ENCODE results near the gene ICE2.
A peak's percentile ranks its signal among the peaks of the same experiment; 100 is the strongest.

Gene ICE2

GRCh38 chr15:60511351-60512031 is 32.5 kb upstream of the ICE2 start:
- Histone ChIP-seq H3K4me3 (ENCODE audit: insufficient read length, low read depth) (no peak overlapping the region), H3K27me3 (ENCODE audit: insufficient read depth, insufficient read length) (no peaks in the 10 kb centered on the region), H3K9ac (ENCODE audit: insufficient read length, low read depth) (no peak overlapping the region), H3K4me1 (ENCODE audit: insufficient read depth, insufficient read length) (no peaks in the 10 kb centered on the region), H3K36me3 (ENCODE audit: insufficient read depth, insufficient read length, low read length) (peaks cover 5% of the 10 kb centered on the region), H3K9me3 (ENCODE audit: insufficient read depth, low read length) (no peaks in the 10 kb centered on the region)
- TF ChIP-seq ZNF274 (IDR thresholded peaks at IDR 0.05; ENCODE audit: low read depth, low read length) (no peak), SUZ12 (IDR thresholded peaks at IDR 0.05; ENCODE audit: extremely low read depth, insufficient read depth, insufficient read length) (no peak), YY1 (IDR thresholded peaks at IDR 0.05; ENCODE audit: insufficient read depth, insufficient read length) (no peak)
- DNase-seq (ENCODE audit: low read depth, low spot score) = no peak

GRCh38 chr15:60510006-60510405 is 31.1 kb upstream of the ICE2 start:
- DNase-seq (ENCODE audit: low read depth, low spot score) = no peak
- Histone ChIP-seq H3K4me3 (ENCODE audit: insufficient read length, low read depth) (no peak overlapping the region), H3K4me1 (ENCODE audit: insufficient read depth, insufficient read length) (no peaks in the 10 kb centered on the region), H3K9me3 (ENCODE audit: insufficient read depth, low read length) (no peaks in the 10 kb centered on the region), H3K27me3 (ENCODE audit: insufficient read depth, insufficient read length) (no peaks in the 10 kb centered on the region), H3K36me3 (ENCODE audit: insufficient read depth, insufficient read length, low read length) (peaks cover 5% of the 10 kb centered on the region), H3K9ac (ENCODE audit: insufficient read length, low read depth) (no peak overlapping the region)
- TF ChIP-seq ZNF274 (IDR thresholded peaks at IDR 0.05; ENCODE audit: low read depth, low read length) = no peak
- TF ChIP-seq SUZ12 (IDR thresholded peaks at IDR 0.05; ENCODE audit: extremely low read depth, insufficient read depth, insufficient read length) = no peak
- TF ChIP-seq YY1 (IDR thresholded peaks at IDR 0.05; ENCODE audit: insufficient read depth, insufficient read length) = no peak

- TF ChIP-seq SUZ12 (IDR thresholded peaks at IDR 0.05; ENCODE audit: extremely low read depth, insufficient read depth, insufficient read length) (no peak), YY1 (IDR thresholded peaks at IDR 0.05; ENCODE audit: insufficient read depth, insufficient read length) (no peak), ZNF274 (IDR thresholded peaks at IDR 0.05; ENCODE audit: low read depth, low read length) (no peak)
- no peaks in the 10 kb centered on the region for H3K4me1 ChIP-seq (ENCODE audit: insufficient read depth, insufficient read length)
- no peak overlapping the region for H3K4me3 ChIP-seq (ENCODE audit: insufficient read length, low read depth)
- no peak for DNase-seq (ENCODE audit: low read depth, low spot score)
- H3K27me3 ChIP-seq (ENCODE audit: insufficient read depth, insufficient read length) = no peaks in the 10 kb centered on the region
- no peaks in the 10 kb centered on the region for H3K9me3 ChIP-seq (ENCODE audit: insufficient read depth, low read length)
- H3K36me3 ChIP-seq (ENCODE audit: insufficient read depth, insufficient read length, low read length) = peaks cover 5% of the 10 kb centered on the region
- no peak overlapping the region for H3K9ac ChIP-seq (ENCODE audit: insufficient read length, low read depth)
These were observed 30.5 kb upstream of the ICE2 start for GRCh38 chr15:60509470-60509869.

- no peaks in the 10 kb centered on the region for H3K9me3 ChIP-seq (ENCODE audit: insufficient read depth, low read length)
- H3K4me3 ChIP-seq (ENCODE audit: insufficient read length, low read depth) = no peak overlapping the region
- no peak overlapping the region for H3K9ac ChIP-seq (ENCODE audit: insufficient read length, low read depth)
- TF ChIP-seq ZNF274 (IDR thresholded peaks at IDR 0.05; ENCODE audit: low read depth, low read length) = no peak
- TF ChIP-seq SUZ12 (IDR thresholded peaks at IDR 0.05; ENCODE audit: extremely low read depth, insufficient read depth, insufficient read length) = no peak
- no peak for TF ChIP-seq YY1 (IDR thresholded peaks at IDR 0.05; ENCODE audit: insufficient read depth, insufficient read length)
- no peaks in the 10 kb centered on the region for H3K4me1 ChIP-seq (ENCODE audit: insufficient read depth, insufficient read length)
- H3K27me3 ChIP-seq (ENCODE audit: insufficient read depth, insufficient read length) = no peaks in the 10 kb centered on the region
- H3K36me3 ChIP-seq (ENCODE audit: insufficient read depth, insufficient read length, low read length) = peaks cover 5% of the 10 kb centered on the region
- no peak for DNase-seq (ENCODE audit: low read depth, low spot score)
These were observed 29.5 kb upstream of the ICE2 start for GRCh38 chr15:60508442-60508841.

- Histone ChIP-seq H3K9me3 (ENCODE audit: insufficient read depth, low read length) (no peaks in the 10 kb centered on the region), H3K4me1 (ENCODE audit: insufficient read depth, insufficient read length) (no peaks in the 10 kb centered on the region), H3K36me3 (ENCODE audit: insufficient read depth, insufficient read length, low read length) (peaks cover 7% of the 10 kb centered on the region), H3K9ac (ENCODE audit: insufficient read length, low read depth) (no peak overlapping the region), H3K27me3 (ENCODE audit: insufficient read depth, insufficient read length) (no peaks in the 10 kb centered on the region), H3K4me3 (ENCODE audit: insufficient read length, low read depth) (no peak overlapping the region)
- no peak for TF ChIP-seq ZNF274 (IDR thresholded peaks at IDR 0.05; ENCODE audit: low read depth, low read length)
- no peak for TF ChIP-seq SUZ12 (IDR thresholded peaks at IDR 0.05; ENCODE audit: extremely low read depth, insufficient read depth, insufficient read length)
- TF ChIP-seq YY1 (IDR thresholded peaks at IDR 0.05; ENCODE audit: insufficient read depth, insufficient read length) = no peak
- peak; percentile 48 for DNase-seq (ENCODE audit: low read depth, low spot score)
These were observed 28.9 kb upstream of the ICE2 start for GRCh38 chr15:60507596-60508424.

- Histone ChIP-seq H3K36me3 (ENCODE audit: insufficient read depth, insufficient read length, low read length) (peaks cover 2% of the 10 kb centered on the region), H3K4me3 (ENCODE audit: insufficient read length, low read depth) (no peak overlapping the region), H3K27me3 (ENCODE audit: insufficient read depth, insufficient read length) (no peaks in the 10 kb centered on the region), H3K9me3 (ENCODE audit: insufficient read depth, low read length) (no peaks in the 10 kb centered on the region), H3K9ac (ENCODE audit: insufficient read length, low read depth) (no peak overlapping the region), H3K4me1 (ENCODE audit: insufficient read depth, insufficient read length) (no peaks in the 10 kb centered on the region)
- no peak for DNase-seq (ENCODE audit: low read depth, low spot score)
- no peak for TF ChIP-seq SUZ12 (IDR thresholded peaks at IDR 0.05; ENCODE audit: extremely low read depth, insufficient read depth, insufficient read length)
- TF ChIP-seq ZNF274 (IDR thresholded peaks at IDR 0.05; ENCODE audit: low read depth, low read length) = no peak
- TF ChIP-seq YY1 (IDR thresholded peaks at IDR 0.05; ENCODE audit: insufficient read depth, insufficient read length) = no peak
These were observed 17.9 kb upstream of the ICE2 start for GRCh38 chr15:60496853-60497252.

- no peaks in the 10 kb centered on the region for H3K27me3 ChIP-seq (ENCODE audit: insufficient read depth, insufficient read length)
- no peak overlapping the region for H3K4me3 ChIP-seq (ENCODE audit: insufficient read length, low read depth)
- DNase-seq (ENCODE audit: low read depth, low spot score) = no peak
- peaks cover 2% of the 10 kb centered on the region for H3K36me3 ChIP-seq (ENCODE audit: insufficient read depth, insufficient read length, low read length)
- no peak overlapping the region for H3K9ac ChIP-seq (ENCODE audit: insufficient read length, low read depth)
- TF ChIP-seq SUZ12 (IDR thresholded peaks at IDR 0.05; ENCODE audit: extremely low read depth, insufficient read depth, insufficient read length) (no peak), ZNF274 (IDR thresholded peaks at IDR 0.05; ENCODE audit: low read depth, low read length) (no peak), YY1 (IDR thresholded peaks at IDR 0.05; ENCODE audit: insufficient read depth, insufficient read length) (no peak)
- H3K9me3 ChIP-seq (ENCODE audit: insufficient read depth, low read length) = no peaks in the 10 kb centered on the region
- no peaks in the 10 kb centered on the region for H3K4me1 ChIP-seq (ENCODE audit: insufficient read depth, insufficient read length)
These were observed 15.2 kb upstream of the ICE2 start for GRCh38 chr15:60494108-60494507.
